BJ (cell line): ENCODE data around the gene CHST10. TPM values are rescaled to one million over a fixed set of nuclear protein-coding genes. Genes with fewer than 3 reads are reported as not detected.

Source experiments
- CTCF ChIA-PET: fragments of 350-600 bp; formaldehyde crosslinking; extraction: SDS; loops from one replicate; lab custom pipeline; 2021; ENCODE audit warnings: antibody characterized with exemption, inconsistent platforms; lab: Yijun Ruan, JAX
- POLR2A ChIA-PET: fragments of 300-600 bp; sonication (Branson Sonifier 250); formaldehyde crosslinking; extraction: SDS; loops from one replicate; lab custom pipeline; 2021; ENCODE audit warnings: antibody characterized with exemption; lab: Charles Lee
- DNase-seq: peaks from one replicate; pipeline ENCODE4 v3.0.0-alpha.2; 2011; ENCODE audit warnings: low read depth
- H3K27me3 ChIP-seq: 2 replicates; pipeline ENCODE4 v1.6.0; 2011; ENCODE audit warnings: low read length; ENCODE audit not compliant: control insufficient read depth, insufficient read depth
- H3K36me3 ChIP-seq: 2 replicates; pipeline ENCODE4 v1.5.1; 2011; ENCODE audit warnings: low read length; ENCODE audit not compliant: control insufficient read depth, insufficient read depth
- H3K4me3 ChIP-seq: 2 replicates; pipeline ENCODE4 v1.5.1; 2011; ENCODE audit warnings: low read depth, mild to moderate bottlenecking, control low read depth, low read length
- CTCF ChIP-seq: IDR thresholded peaks from 2 replicates; pipeline ENCODE4 v1.5.1; 2011; ENCODE audit warnings: low read depth, mild to moderate bottlenecking, control low read depth, inconsistent platforms, low read length, moderate library complexity; ENCODE audit not compliant: insufficient read depth
- polyA plus RNA-seq: library from polyadenylated mRNA; depleted of rRNA; stranded (reverse); fragments of >200 nt; gene quantifications from 2 replicates; pipeline ENCODE4 v1.2.3, GENCODE V29; 2011

The CHST10 gene
- polyA plus RNA-seq, 1 experiment = 11.7 TPM

GRCh38 chr2:100423631-100424030, 6.2 kb upstream of the CHST10 start:
- POLR2A ChIA-PET = no interaction called here
- H3K36me3 ChIP-seq = no peaks in the 10 kb centered on the region
- TF ChIP-seq CTCF = no peak
- CTCF ChIA-PET = interaction anchor here (2.5 kb wide), 1 partner anchor 11 kb away, joined by 13 read pairs; no protein-coding TSS in a partner anchor
- no peaks in the 10 kb centered on the region; the same call in 1 of the 2 replicates for H3K27me3 ChIP-seq
- H3K4me3 ChIP-seq = no peak overlapping the region
- DNase-seq = peak; percentile 49

DNA sequence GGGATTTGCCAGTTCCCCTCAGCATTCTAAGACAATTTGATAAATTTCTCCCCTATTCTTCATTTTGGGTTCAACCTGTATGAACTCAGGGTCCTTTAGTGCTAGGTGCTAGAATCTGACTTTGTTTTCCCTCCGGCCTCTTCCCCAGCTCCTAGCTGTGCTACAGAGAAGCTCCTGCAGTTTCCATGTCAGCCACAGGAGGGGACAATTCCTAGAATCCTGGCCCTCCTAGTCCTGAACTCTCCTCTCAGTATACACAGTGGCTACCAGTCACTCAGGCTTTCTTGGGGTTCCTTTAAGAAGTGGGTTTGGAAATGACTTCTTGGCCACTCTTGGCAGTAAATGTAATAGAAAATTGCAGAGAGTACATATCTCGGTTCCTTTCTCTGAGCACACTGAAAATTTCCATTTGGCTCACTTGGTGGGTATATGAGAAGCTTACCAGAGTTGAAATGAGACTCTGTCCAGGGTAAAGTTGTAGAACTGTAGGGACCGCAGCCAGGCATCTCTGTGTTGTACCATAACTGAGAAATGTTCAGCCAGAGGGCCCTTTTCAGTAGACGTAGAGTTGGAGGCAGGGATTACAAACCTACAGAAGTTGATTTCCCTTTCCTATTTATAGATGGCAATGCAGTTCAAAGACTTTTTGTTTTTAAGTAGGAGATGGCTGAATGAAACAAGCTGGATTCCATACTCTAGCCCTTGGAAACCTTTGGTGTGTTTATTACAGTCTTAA, 5.0 kb upstream of the CHST10 start:
- Histone ChIP-seq H3K27me3 (no peaks in the 10 kb centered on the region; the same call in 1 of the 2 replicates), H3K4me3 (no peak overlapping the region), H3K36me3 (no peaks in the 10 kb centered on the region)
- ChIA-PET POLR2A (no interaction called here), CTCF (interaction anchor here (1.0 to 2.5 kb wide), 5 partner anchors 10 to 160 kb away, joined by 3 to 13 read pairs (median 4); no protein-coding TSS in a partner anchor)
- DNase-seq = no peak
- TF ChIP-seq CTCF = peak; percentile 60

DNA sequence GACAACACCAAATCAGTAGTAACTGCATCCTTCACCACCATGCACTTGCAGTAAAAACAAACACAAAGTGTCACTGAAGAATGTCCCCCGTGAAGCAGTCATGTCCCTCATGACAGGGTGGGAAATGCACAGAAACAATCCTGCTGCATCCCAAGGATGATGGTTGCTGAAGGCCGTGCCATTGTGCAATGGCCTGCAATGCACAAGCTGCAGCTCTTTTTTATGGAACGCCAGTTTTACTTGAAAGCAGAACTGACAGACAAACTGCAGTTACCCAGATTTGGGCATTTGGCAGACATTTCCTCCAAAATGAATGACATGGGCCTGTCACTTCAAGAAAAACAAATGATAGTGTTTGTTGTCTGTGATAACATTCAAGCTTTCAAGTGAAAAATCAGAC, 2.4 kb upstream of the CHST10 start:
- no peak for TF ChIP-seq CTCF
- Histone ChIP-seq H3K4me3 (no peak overlapping the region), H3K36me3 (no peaks in the 10 kb centered on the region), H3K27me3 (no peaks in the 10 kb centered on the region)
- ChIA-PET CTCF (no interaction called here), POLR2A (no interaction called here)
- DNase-seq = no peak

GRCh38 chr2:100418406-100418962, 1.0 kb upstream of the CHST10 start:
- no peaks in the 10 kb centered on the region for H3K36me3 ChIP-seq
- POLR2A ChIA-PET = no interaction called here
- CTCF ChIA-PET = interaction anchor here (0.8 kb wide), 1 partner anchor 35 kb away, joined by 4 read pairs; no protein-coding TSS in a partner anchor
- DNase-seq = no peak
- no peak overlapping the region for H3K4me3 ChIP-seq
- H3K27me3 ChIP-seq = no peaks in the 10 kb centered on the region
- no peak for TF ChIP-seq CTCF

- ChIA-PET POLR2A (no interaction called here), CTCF (no interaction called here)
- H3K4me3 ChIP-seq = peak overlapping the region; percentile 73
- H3K27me3 ChIP-seq = no peaks in the 10 kb centered on the region
- no peaks in the 10 kb centered on the region for H3K36me3 ChIP-seq
- no peak for TF ChIP-seq CTCF
- DNase-seq = no peak
Observed at GRCh38 chr2:100417711-100418124, 250 bp upstream of the CHST10 start.
